Epithelial cell of prostate (primary cell): ENCODE results near the gene SIM1.

Experiments
- DNase-seq: peaks from one replicate; pipeline ENCODE4 v3.0.0-alpha.2; 2011; ENCODE audit warnings: low read depth, low spot score
- H3K27ac ChIP-seq: fragments of 450-650 bp; 2 replicates; pipeline ENCODE4 v1.5.1; 2017; ENCODE audit warnings: mild to moderate bottlenecking

The SIM1 gene

GRCh38 chr6:100457311-100457990 is 7.3 kb downstream of the SIM1 start:
- no peak overlapping the region for H3K27ac ChIP-seq
- DNase-seq: no peak

- DNase-seq: no peak
- no peak overlapping the region for H3K27ac ChIP-seq
Measured at GRCh38 chr6:100456908-100457235, 7.8 kb downstream of the SIM1 start.

GRCh38 chr6:100456141-100456907 is 8.4 kb downstream of the SIM1 start:
- no peak for DNase-seq
- no peak overlapping the region for H3K27ac ChIP-seq

GRCh38 chr6:100455230-100456124 is 9.2 kb downstream of the SIM1 start:
- no peak overlapping the region for H3K27ac ChIP-seq
- DNase-seq: no peak

- DNase-seq: no peak
- H3K27ac ChIP-seq: no peak overlapping the region
Measured at GRCh38 chr6:100454551-100455229, 10.0 kb downstream of the SIM1 start.

GRCh38 chr6:100453701-100454521 is 10.8 kb downstream of the SIM1 start:
- no peak overlapping the region for H3K27ac ChIP-seq
- no peak for DNase-seq

- H3K27ac ChIP-seq: no peak overlapping the region
- no peak for DNase-seq
Measured at GRCh38 chr6:100452998-100453397, 11.7 kb downstream of the SIM1 start.

GRCh38 chr6:100451577-100451976 is 13.1 kb downstream of the SIM1 start:
- no peak for DNase-seq
- H3K27ac ChIP-seq: no peak overlapping the region

GRCh38 chr6:100449239-100449691 is 15.5 kb downstream of the SIM1 start:
- no peak for DNase-seq
- no peak overlapping the region for H3K27ac ChIP-seq

- DNase-seq: no peak
- no peak overlapping the region for H3K27ac ChIP-seq
Measured at GRCh38 chr6:100447900-100448748, 16.6 kb downstream of the SIM1 start.

GRCh38 chr6:100447081-100447899 is 17.4 kb downstream of the SIM1 start:
- DNase-seq: no peak
- no peak overlapping the region for H3K27ac ChIP-seq

- DNase-seq: no peak
Measured at GRCh38 chr6:100446115-100447080, 18.3 kb downstream of the SIM1 start.

GRCh38 chr6:100445512-100445911 is 19.2 kb downstream of the SIM1 start:
- no peak for DNase-seq
- H3K27ac ChIP-seq: no peak overlapping the region

More at GRCh38 chr6:100446115-100447080, 18.3 kb downstream of the SIM1 start:
- no peak overlapping the region for H3K27ac ChIP-seq

GRCh38 chr6:100440935-100441334 is 23.8 kb downstream of the SIM1 start:
- H3K27ac ChIP-seq: no peak overlapping the region
- no peak for DNase-seq

GRCh38 chr6:100435299-100435698 is 29.4 kb downstream of the SIM1 start:
- DNase-seq: peak; percentile 41
- no peak overlapping the region for H3K27ac ChIP-seq

GRCh38 chr6:100433726-100434435 is 30.8 kb downstream of the SIM1 start:
- DNase-seq: no peak
- H3K27ac ChIP-seq: no peak overlapping the region
